Tibial nerve (tissue), 4 donors: ENCODE measurements around the gene DACT2. TPM values are rescaled to one million over a fixed set of nuclear protein-coding genes. Genes with fewer than 3 reads are reported as not detected.

Source experiments
- DNase-seq, 2 donors: peaks; one replicate each; pipeline ENCODE4 v3.0.0-alpha.2; 2019; ENCODE audit warnings: low spot score in 2 of 2
- H3K27ac ChIP-seq, 4 donors: fragments of 200-600 bp; sonication (generic) in 3 of 4; one replicate each; pipeline ENCODE4 v1.5.1; 2017 to 2019; ENCODE audit warnings: mild to moderate bottlenecking in 1 of 4
- H3K27me3 ChIP-seq, 2 donors: fragments of 200-600 bp; sonication (generic) in 1 of 2; one replicate each; pipeline versions ENCODE4 v1.5.1 to v1.6.0; 2017 to 2019
- H3K36me3 ChIP-seq, 3 donors: fragments of 200-600 bp; sonication (generic); one replicate each; pipeline ENCODE4 v1.5.1; 2018 to 2019
- H3K4me1 ChIP-seq, 4 donors: fragments of 200-600 bp; sonication (generic) in 3 of 4; one replicate each; pipeline ENCODE4 v1.5.1; 2017 to 2019
- H3K4me3 ChIP-seq, 4 donors: fragments of 200-600 bp; sonication (generic) in 3 of 4; one replicate each; pipeline ENCODE4 v1.5.1; 2017 to 2019; ENCODE audit warnings: mild to moderate bottlenecking in 1 of 4, moderate library complexity in 1 of 4
- H3K9me3 ChIP-seq, 4 donors: fragments of 200-600 bp; sonication (generic) in 3 of 4; one replicate each; pipeline ENCODE4 v1.5.1; 2017 to 2019
- EP300 ChIP-seq, 2 donors: sonication (generic); formaldehyde crosslinking; IDR thresholded peaks; one replicate each; pipeline ENCODE4 v1.6.1; 2017; ENCODE audit warnings: antibody characterized with exemption in 2 of 2, mild to moderate bottlenecking in 1 of 2
- POLR2A ChIP-seq, 2 donors: fragments of 450-650 bp; IDR thresholded peaks; one replicate each; pipeline ENCODE4 v1.6.1; 2017; ENCODE audit warnings: antibody characterized with exemption in 2 of 2, mild to moderate bottlenecking in 2 of 2, moderate library complexity in 2 of 2
- WGBS, 2 donors: methylation state at CpG; one replicate each; pipeline ENCODE4 v1.1.5; 2018; 5-methylcytosine and 5-hydroxymethylcytosine counted together
- total RNA-seq, 4 donors: library from RNA; depleted of rRNA; stranded (reverse); fragments of >200 nt; gene quantifications; one replicate each; pipeline ENCODE4 v1.1.0, GENCODE V29; 2016
- TF ChIP-seq, protein P1 (sequence below), 5 experiments: fragments of 200-600 bp in 3 of 5; fragments of 450-650 bp in 2 of 5; sonication (generic) in 3 of 5; IDR thresholded peaks; one replicate each; pipeline ENCODE4 v1.5.1; 2016 to 2019; ENCODE audit warnings: antibody characterized with exemption in 5 of 5, mild to moderate bottlenecking in 3 of 5, moderate library complexity in 2 of 5

Gene DACT2
- total RNA-seq, 4 donors from 2014 or later, result 0.30 to 1.5 (median 1.3) TPM; not detected in 1

DNA sequence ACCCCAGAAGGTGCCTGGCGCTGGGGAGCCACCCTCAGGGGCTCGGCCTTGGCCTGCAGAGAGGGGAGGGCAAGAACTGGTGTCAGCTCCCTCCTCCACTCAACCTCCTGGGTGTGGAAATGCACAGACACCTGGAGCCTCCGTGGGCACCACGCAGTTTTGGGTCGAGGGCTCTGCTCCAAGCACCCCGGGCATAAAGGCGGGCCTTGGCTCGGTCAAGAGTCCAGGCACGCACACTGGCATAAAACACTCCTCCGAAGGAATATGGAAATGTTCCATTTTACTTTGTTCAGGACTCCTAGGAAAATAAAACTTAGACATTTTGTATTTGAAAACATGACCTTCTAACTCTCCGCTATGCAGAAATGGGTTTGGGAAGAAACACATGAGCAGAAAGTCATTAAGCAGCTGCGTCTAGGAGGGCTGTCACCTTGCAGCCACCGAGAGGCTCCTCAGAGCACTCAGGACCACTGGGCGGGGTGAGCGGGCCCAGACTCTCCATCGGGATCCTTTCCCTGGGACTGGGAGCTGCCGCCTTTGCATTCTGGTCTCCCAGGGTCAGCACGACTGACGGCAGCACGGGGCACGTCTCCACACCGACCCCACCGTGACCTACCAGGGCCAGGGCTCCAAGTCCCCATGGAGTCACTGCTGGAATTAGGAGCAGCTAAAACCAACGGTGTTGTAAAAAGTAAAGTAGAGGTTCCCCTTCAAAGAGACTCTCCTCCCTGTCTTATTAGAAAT lies 46.0 kb upstream of the DACT2 start:
- TF ChIP-seq, protein P1, sequence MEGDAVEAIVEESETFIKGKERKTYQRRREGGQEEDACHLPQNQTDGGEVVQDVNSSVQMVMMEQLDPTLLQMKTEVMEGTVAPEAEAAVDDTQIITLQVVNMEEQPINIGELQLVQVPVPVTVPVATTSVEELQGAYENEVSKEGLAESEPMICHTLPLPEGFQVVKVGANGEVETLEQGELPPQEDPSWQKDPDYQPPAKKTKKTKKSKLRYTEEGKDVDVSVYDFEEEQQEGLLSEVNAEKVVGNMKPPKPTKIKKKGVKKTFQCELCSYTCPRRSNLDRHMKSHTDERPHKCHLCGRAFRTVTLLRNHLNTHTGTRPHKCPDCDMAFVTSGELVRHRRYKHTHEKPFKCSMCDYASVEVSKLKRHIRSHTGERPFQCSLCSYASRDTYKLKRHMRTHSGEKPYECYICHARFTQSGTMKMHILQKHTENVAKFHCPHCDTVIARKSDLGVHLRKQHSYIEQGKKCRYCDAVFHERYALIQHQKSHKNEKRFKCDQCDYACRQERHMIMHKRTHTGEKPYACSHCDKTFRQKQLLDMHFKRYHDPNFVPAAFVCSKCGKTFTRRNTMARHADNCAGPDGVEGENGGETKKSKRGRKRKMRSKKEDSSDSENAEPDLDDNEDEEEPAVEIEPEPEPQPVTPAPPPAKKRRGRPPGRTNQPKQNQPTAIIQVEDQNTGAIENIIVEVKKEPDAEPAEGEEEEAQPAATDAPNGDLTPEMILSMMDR (IDR thresholded peaks at IDR 0.05), result no peak
- TF ChIP-seq POLR2A (IDR thresholded peaks at IDR 0.05) (no peak), EP300 (IDR thresholded peaks at IDR 0.05) (no peak)
- Histone ChIP-seq H3K4me3 (no peak overlapping the region), H3K4me1 (peaks cover 0 to 8% (median 0%) of the 10 kb centered on the region in 4 donors), H3K9me3 (peaks cover 0 to 15% (median 0%) of the 10 kb centered on the region in 4 donors), H3K27ac (no peak overlapping the region), H3K27me3 (no peaks in the 10 kb centered on the region), H3K36me3 (no peaks in the 10 kb centered on the region)
- WGBS, 2 donors, result 80 to 86% methylated on average over 20 to 24 of the region's 24 CpGs
- DNase-seq, result no peak

DNA sequence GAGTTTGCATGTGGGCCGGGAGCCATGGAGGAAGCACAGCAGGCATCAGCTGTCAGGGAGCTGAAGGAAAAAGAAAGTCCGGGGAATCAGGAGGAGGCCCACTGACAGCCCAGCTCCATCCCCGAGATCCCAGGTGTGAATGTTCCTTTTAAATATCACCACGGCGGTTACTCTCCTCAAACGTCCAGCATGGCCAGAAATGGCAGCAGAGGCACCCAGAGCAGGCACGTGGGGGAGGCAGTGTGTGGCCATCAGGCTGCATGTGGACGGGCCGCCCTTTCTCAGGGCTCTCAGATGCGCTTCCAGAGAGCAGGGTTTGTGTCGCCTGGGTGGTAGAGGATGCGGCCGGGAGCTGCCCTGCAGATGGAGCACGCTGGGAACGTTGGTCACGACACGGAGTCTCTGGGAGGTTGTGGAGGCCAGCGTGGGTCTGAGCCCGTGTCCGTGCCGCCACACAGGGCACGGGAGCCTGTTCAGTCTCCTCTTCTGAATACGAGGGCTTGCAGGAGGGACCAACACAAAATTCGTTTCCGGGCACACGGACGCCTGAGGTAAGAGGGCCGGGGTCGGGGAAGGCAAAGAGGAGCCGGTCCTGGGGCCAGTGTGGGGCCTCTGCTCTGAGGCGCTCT lies 45.3 kb upstream of the DACT2 start:
- Histone ChIP-seq H3K4me1 (peaks cover 0 to 3% (median 0%) of the 10 kb centered on the region in 4 donors), H3K27me3 (no peaks in the 10 kb centered on the region), H3K9me3 (peaks cover 0 to 19% (median 0%) of the 10 kb centered on the region in 4 donors), H3K4me3 (no peak overlapping the region), H3K27ac (no peak overlapping the region), H3K36me3 (no peaks in the 10 kb centered on the region)
- 92 to 95% methylated on average over 31 of the region's 31 CpGs for WGBS, 2 donors
- TF ChIP-seq POLR2A (IDR thresholded peaks at IDR 0.05) (no peak), EP300 (IDR thresholded peaks at IDR 0.05) (no peak)
- no peak for DNase-seq

DNA sequence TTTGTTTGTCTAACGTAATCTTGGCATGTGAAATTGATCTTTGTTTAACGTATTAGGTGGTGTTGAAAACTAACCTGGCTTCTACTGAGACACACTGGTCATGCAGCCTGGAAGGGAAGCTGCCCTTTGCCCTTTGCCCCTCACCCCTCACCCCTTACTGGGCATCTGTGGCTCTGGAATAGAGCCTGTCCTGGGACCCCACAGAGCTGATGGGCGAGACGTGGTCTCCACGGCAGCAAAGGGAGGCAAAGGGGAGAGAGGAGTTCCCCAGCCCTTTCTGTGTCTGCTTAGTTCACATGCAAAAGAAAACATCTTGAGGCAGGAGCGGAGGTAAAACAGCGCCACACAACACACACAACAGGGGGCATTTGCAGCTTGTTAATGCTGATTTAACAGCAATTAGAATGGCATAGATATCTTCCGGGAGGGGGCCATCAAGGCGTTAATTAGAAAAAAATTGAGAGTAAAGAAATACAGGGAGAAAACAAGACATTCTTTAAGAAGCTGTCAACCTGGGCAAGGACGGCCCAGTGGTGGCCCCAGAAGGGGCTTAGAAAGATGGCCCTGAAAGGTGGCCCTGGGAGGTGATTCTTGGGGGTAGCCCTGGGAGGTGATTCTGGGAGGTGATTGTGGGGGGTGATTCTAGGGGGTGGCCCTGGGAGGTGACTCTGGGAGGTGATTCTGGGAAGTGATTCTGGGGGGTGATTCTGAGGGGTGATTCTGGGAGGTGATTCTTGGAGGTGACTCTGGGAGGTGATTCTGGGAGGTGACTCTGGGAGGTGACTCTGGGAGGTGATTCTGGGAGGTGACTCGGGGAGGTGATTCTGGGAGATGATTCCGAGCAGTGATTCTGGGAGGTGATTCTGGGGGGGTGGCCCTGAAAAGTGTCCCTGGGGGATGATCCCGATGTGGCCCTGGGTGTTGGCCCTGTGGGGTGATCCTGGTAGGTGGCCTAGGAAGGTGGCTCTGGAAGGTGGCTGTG lies 44.5 kb upstream of the DACT2 start:
- Histone ChIP-seq H3K27me3 (no peaks in the 10 kb centered on the region), H3K9me3 (peaks cover 0 to 26% (median 0%) of the 10 kb centered on the region in 4 donors), H3K27ac (no peak overlapping the region), H3K4me1 (peaks cover 0 to 3% (median 0%) of the 10 kb centered on the region in 4 donors), H3K36me3 (no peaks in the 10 kb centered on the region), H3K4me3 (no peak overlapping the region)
- WGBS, 2 donors, result 68 to 72% methylated on average over 13 of the region's 13 CpGs
- DNase-seq, result no peak
- TF ChIP-seq EP300 (IDR thresholded peaks at IDR 0.05) (no peak), POLR2A (IDR thresholded peaks at IDR 0.05) (no peak)
- TF ChIP-seq, protein P1 (IDR thresholded peaks at IDR 0.05), result no peak

DNA sequence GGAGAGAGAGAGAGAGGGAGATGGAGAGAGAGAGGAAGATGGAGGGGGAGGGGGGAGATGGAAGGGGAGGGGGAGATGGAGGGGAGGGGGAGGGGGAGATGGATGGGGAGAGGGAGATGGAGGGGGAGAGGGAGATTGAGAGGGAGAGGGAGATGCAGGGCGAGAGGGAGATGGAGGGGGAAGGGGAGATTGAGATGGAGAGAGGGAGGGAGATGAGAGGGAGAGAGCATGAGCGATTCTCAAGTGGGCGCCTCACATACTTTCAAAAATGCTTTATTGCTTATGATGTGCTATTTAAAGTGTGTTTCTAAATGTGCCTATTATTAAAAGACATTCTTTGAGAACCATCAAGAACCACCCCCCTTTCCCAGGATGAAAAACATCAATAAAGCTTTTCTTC lies 43.7 kb upstream of the DACT2 start:
- peaks cover 0 to 3% (median 0%) of the 10 kb centered on the region in 4 donors for H3K4me1 ChIP-seq
- 41 to 51% methylated on average over 3 of the region's 3 CpGs for WGBS, 2 donors
- H3K36me3 ChIP-seq, result no peaks in the 10 kb centered on the region
- TF ChIP-seq EP300 (IDR thresholded peaks at IDR 0.05) (no peak), POLR2A (IDR thresholded peaks at IDR 0.05) (no peak)
- TF ChIP-seq, protein P1 (IDR thresholded peaks at IDR 0.05), result no peak
- peaks cover 0 to 26% (median 0%) of the 10 kb centered on the region in 4 donors for H3K9me3 ChIP-seq
- DNase-seq, result no peak
- no peak overlapping the region for H3K4me3 ChIP-seq
- H3K27ac ChIP-seq, result no peak overlapping the region
- no peaks in the 10 kb centered on the region for H3K27me3 ChIP-seq

DNA sequence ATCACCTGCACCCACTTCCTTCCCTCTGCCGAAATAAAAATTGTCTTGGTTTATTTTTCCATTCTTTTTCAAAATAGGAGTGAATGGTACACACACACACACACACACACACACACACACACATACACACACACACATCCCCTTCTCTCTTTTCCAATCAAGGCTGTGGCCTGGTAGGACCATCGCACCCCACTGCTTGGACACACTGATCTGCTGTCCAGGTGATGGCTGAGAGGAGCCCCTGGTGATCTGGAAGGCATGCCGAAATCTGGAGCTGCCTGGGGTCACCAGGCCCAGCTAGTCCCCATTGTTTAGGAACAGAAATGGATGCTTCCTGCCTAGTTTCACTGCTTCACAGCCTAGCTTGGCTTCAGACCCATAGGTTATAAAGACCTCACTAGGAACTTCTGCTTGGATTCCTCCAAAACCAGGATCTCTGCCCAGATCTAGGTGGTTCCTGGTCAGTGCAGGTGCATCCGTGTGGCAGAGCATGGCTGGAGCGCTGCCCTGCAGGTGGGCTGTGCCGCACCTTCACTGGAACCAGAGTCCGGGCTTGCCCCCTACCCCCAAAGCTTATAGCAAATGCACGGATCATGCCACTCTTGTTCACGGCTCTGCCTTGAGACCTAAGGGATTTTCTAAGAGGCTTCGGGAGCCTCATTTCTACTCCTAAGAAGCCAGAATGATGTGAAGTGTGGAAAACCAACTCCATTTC lies 42.9 kb upstream of the DACT2 start:
- WGBS, 2 donors, result 88 to 91% methylated on average over 7 to 10 of the region's 10 CpGs
- H3K27ac ChIP-seq, result no peak overlapping the region
- no peaks in the 10 kb centered on the region for H3K27me3 ChIP-seq
- no peak for DNase-seq
- peaks cover 0 to 26% (median 0%) of the 10 kb centered on the region in 4 donors for H3K9me3 ChIP-seq
- H3K36me3 ChIP-seq, result no peaks in the 10 kb centered on the region
- H3K4me1 ChIP-seq, result peaks cover 0 to 3% (median 0%) of the 10 kb centered on the region in 4 donors
- TF ChIP-seq EP300 (IDR thresholded peaks at IDR 0.05) (no peak), POLR2A (IDR thresholded peaks at IDR 0.05) (no peak)
- TF ChIP-seq, protein P1 (IDR thresholded peaks at IDR 0.05), result no peak
- H3K4me3 ChIP-seq, result no peak overlapping the region
